DMS153 (cell line): ENCODE results near the gene SHANK1.

ENCODE experiments used
- DNase-seq: peaks from one replicate; lab custom pipeline; 2025; lab: John Stamatoyannopoulos, UW

Gene SHANK1

DNA sequence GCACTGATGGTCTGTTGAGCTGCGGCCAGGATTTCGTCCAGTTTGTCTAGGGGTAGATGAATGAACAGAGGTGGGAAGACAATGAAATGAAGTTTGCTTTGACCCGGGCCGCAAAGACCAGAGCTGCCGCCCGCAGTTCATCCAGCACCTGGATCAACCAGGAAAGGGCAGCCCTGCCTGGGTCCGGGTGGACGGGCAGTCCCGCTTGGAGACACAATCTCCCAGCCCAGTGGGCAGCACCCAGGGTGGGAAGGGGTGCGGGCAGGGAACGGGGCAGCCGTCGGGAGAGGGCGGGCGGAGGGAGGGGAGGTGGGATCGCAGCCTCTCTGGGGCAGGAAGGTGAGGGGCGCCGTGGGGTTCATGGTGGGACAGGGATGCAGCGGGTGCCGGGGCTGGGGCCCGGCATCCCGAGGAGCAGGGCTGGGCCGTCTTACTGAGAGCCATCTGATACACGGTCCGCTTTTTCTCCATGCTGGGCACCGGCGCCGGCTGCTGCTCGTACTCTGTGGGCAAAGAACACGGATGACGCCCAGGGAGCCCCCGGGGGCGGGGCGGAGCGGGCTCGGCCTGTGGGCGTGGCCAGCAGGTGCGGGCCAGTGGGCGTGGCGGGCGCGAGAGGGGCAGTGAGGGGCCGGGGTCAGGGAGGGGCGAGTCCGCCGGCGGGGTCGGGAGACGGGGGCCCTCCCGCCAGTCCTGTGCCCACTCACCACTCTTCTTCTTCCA lies 33.1 kb downstream of the SHANK1 start:
- DNase-seq = no peak

GRCh38 chr19:50679177-50680125 lies 40.2 kb downstream of the SHANK1 start:
- DNase-seq = peak; percentile 73

DNA sequence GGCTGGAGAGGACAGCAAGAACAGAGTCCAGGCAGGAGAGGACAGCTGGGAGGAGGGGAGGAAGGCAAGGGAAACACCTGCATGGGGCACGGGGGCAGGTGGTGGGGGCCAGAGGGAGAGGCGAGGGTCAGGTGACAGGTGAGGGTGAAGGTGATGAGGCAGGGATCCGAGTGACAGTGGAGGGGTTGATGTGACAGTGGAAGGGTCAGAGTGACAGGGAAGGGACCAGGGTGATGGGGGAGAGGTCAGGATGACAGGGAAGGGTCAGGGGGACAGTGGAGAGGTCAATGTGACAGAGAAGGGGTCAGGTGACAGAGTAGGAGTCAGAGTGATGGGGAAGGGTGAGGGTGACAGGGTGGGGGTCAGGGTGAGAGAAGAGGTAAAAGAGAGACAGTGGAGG lies 41.3 kb downstream of the SHANK1 start:
- no peak for DNase-seq

- no peak for DNase-seq
Measured at GRCh38 chr19:50677636-50678035, 42.0 kb downstream of the SHANK1 start.

DNA sequence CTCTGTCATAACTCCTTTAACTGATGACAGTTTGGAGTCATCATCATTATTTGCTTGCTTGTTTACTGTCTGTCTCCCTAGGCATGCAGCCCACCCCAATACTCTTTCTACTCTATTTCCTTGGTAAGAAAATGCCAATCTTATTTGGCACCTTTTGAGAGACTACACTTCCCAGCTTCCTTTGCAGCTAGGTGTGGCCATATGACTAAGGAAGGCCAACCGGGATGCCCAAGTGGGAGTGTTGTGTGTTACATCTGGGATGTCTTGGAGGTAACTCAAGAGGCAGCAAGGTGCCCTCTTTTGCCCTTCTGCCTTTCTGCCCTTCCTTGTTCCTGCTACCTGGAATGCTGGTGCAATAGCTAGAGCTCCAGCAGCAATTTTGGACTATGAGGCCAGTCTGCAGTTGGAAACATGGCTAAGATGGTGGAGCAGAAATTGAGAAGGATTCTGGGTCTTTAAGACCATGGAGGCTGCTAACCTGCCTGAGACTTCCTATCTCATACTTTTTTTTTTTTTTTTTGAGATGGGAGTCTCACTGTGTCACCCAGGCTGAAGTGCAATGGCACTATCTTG lies 42.9 kb downstream of the SHANK1 start:
- no peak for DNase-seq

DNA sequence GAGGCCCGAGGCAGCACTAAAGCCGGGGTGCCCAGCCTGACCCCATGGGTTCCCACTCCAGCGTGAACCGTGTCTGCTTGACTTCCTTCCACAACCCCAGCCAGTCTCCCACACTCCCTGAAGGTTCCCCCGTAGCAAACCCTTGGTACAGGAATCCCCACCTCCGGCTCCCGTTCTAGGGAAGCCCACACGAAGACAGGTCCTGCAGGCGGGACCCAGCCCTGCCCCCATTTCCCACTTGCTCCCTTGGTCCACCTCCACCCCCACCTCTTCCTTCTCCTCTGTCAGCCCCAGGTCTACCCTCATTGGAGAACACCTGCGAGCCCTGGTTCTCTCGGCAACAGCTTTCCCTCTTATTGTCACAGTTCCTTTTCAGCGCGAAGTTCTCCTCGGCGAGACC lies 46.5 kb downstream of the SHANK1 start:
- DNase-seq = no peak

GRCh38 chr19:50670102-50670380 lies 49.6 kb downstream of the SHANK1 start:
- no peak for DNase-seq

DNA sequence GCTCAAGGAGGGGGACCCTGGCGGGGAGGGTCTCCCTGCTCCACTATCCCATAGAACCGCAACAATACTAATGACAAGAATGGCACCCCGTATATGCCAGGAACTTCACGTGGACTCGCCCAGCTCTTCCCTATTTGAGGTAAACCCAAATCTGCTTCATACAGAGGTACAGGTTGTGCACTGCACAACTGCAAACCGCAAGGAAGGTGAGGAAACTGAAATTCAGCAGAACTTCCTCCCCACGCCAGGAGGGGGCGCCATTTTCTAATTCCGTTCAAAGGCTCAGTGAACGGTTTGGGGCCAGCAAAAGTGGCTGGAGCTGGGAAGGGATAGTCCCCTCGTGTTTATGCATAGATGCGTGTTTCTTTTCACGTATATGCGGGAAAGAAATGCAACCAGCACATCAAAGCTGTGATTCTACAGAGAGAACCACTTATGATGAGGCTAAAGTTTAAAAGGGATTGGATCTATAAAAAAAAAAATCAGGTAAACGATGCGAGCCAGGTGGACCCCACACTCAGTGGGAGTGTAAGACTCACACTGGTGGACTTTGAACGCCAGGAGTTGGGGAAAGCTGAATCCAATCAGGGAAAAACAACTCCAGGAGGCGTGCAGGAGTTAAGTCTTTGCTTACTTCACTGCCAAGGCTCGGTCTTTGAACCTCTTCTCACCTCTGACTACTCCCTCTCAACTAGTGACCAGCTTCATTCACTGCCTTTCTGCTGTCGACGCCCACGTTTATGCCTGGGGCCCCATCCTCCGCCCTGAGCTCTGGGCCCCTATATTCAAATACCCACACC lies 50.1 kb downstream of the SHANK1 start:
- peak; percentile 17 for DNase-seq

GRCh38 chr19:50668879-50669278 lies 50.7 kb downstream of the SHANK1 start:
- DNase-seq = no peak

DNA sequence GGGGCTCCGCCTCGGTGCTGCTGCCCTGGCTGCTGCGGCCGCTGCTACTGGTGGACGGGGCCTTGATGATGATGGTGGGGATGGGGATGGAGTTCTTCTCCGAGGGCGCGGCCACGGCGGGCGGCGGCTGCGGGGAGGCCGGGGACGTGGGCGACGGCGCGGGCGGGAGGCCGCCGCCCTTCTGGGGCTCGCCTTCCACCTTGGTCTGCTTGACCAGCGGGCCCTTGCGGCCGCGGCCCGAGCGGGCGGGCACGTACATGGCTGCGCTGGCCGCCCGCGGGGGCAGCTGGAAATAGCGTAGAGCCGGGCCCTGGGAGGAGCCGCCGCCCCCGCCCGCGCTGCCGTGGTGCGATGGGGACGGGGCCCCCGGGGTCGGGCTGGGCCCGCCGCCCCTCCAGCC lies 51.2 kb downstream of the SHANK1 start:
- DNase-seq = no peak

GRCh38 chr19:50667759-50668231 lies 51.8 kb downstream of the SHANK1 start:
- no peak for DNase-seq

GRCh38 chr19:50667177-50667758 lies 52.3 kb downstream of the SHANK1 start:
- DNase-seq = no peak

- DNase-seq = no peak
Measured at GRCh38 chr19:50666346-50667176, 53.0 kb downstream of the SHANK1 start.

GRCh38 chr19:50664204-50664603 lies 55.4 kb downstream of the SHANK1 start:
- DNase-seq = no peak

GRCh38 chr19:50663482-50663790 lies 56.2 kb downstream of the SHANK1 start:
- no peak for DNase-seq

GRCh38 chr19:50662651-50663481 lies 56.7 kb downstream of the SHANK1 start:
- no peak for DNase-seq

GRCh38 chr19:50661766-50662650 lies 57.6 kb downstream of the SHANK1 start:
- DNase-seq = no peak

- no peak for DNase-seq
Measured at GRCh38 chr19:50661023-50661422, 58.6 kb downstream of the SHANK1 start.

- no peak for DNase-seq
Measured at GRCh38 chr19:50660088-50660366, 59.6 kb downstream of the SHANK1 start.
